ENCODE measurements around the gene CYP4F2.

DNA sequence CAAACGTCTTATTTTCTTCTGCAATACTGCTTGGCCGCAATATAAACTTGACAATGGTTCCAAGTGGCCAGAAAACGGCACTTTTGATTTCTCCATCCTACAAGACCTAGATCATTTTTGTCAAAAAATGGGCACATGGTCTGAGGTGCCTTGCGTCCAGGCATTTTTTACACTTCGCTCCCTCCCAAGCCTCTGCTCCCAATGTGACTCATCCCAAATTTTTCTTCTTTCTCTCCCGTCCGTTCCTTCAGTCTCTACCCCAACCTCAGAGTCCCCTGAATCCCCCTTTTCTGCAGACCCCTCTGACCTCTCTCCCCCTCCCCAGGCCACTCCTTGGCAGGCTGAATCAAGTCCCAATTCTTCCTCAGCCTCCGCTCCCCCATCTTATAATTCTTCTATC lies 68.1 kb downstream of the CYP4F2 start:
- TF ChIP-seq, protein P1, sequence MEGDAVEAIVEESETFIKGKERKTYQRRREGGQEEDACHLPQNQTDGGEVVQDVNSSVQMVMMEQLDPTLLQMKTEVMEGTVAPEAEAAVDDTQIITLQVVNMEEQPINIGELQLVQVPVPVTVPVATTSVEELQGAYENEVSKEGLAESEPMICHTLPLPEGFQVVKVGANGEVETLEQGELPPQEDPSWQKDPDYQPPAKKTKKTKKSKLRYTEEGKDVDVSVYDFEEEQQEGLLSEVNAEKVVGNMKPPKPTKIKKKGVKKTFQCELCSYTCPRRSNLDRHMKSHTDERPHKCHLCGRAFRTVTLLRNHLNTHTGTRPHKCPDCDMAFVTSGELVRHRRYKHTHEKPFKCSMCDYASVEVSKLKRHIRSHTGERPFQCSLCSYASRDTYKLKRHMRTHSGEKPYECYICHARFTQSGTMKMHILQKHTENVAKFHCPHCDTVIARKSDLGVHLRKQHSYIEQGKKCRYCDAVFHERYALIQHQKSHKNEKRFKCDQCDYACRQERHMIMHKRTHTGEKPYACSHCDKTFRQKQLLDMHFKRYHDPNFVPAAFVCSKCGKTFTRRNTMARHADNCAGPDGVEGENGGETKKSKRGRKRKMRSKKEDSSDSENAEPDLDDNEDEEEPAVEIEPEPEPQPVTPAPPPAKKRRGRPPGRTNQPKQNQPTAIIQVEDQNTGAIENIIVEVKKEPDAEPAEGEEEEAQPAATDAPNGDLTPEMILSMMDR (IDR thresholded peaks at IDR 0.05; ENCODE audit: control extremely low read depth in 1 of 3, insufficient read depth in 1 of 3, low read depth in 1 of 3, low read length in 3 of 3), result no peak
- TF ChIP-seq POLR2A (IDR thresholded peaks at IDR 0.05; ENCODE audit: control extremely low read depth in 1 of 2, low read depth in 2 of 2, low read length in 2 of 2), result no peak
- no peak for TF ChIP-seq SP4 (IDR thresholded peaks at IDR 0.05; ENCODE audit: low read length)

Measured in H1 (cell line).